KMS-11 (cell line): ENCODE results near the gene ITGBL1.

Experiments used
- H2AFZ ChIP-seq: fragments of 200-600 bp; sonication (generic); 2 replicates; pipeline ENCODE4 v1.6.1; 2016; ENCODE audit warnings: antibody characterized with exemption, mixed run types, low read depth
- H3K27ac ChIP-seq: fragments of 200-600 bp; sonication (generic); 2 replicates; pipeline ENCODE4 v1.6.1; 2016; ENCODE audit warnings: mild to moderate bottlenecking, mixed run types
- H3K27me3 ChIP-seq: fragments of 200-600 bp; sonication (generic); 2 replicates; pipeline ENCODE4 v1.6.1; 2017; ENCODE audit warnings: mild to moderate bottlenecking, low read depth, mixed run types, moderate library complexity; ENCODE audit not compliant: insufficient read depth
- H3K36me3 ChIP-seq: fragments of 200-600 bp; sonication (generic); 2 replicates; pipeline ENCODE4 v1.6.1; 2017; ENCODE audit warnings: mild to moderate bottlenecking, mixed run types; ENCODE audit not compliant: insufficient read depth
- H3K4me1 ChIP-seq: fragments of 200-600 bp; sonication (generic); 2 replicates; pipeline ENCODE4 v1.6.1; 2016; ENCODE audit warnings: mild to moderate bottlenecking, low read depth, mixed run types; ENCODE audit not compliant: poor library complexity, severe bottlenecking
- H3K4me2 ChIP-seq: fragments of 200-600 bp; sonication (generic); 2 replicates; pipeline ENCODE4 v1.7.0; 2016; ENCODE audit warnings: mild to moderate bottlenecking, mixed run types
- H3K4me3 ChIP-seq: fragments of 200-600 bp; sonication (generic); IDR thresholded peaks from 2 replicates; pipeline ENCODE4 v1.6.1; 2017; ENCODE audit warnings: low read depth, low read length, mixed read lengths; ENCODE audit not compliant: insufficient read depth
- H3K79me2 ChIP-seq: fragments of 200-600 bp; sonication (generic); 2 replicates; pipeline ENCODE4 v1.6.1; 2016; ENCODE audit warnings: low read depth, mixed run types; ENCODE audit not compliant: insufficient read depth
- H3K9ac ChIP-seq: fragments of 200-600 bp; sonication (generic); 2 replicates; pipeline ENCODE4 v1.6.1; 2016; ENCODE audit warnings: mild to moderate bottlenecking, mixed run types
- H4K20me1 ChIP-seq: fragments of 200-600 bp; sonication (generic); 2 replicates; pipeline ENCODE4 v1.6.1; 2016; ENCODE audit warnings: mild to moderate bottlenecking, mixed run types; ENCODE audit not compliant: insufficient read depth
- CTCF ChIP-seq: fragments of 200-600 bp; sonication (generic); conservative IDR thresholded peaks from 2 replicates; pipeline ENCODE4 v1.6.1; 2017; ENCODE audit warnings: low read depth, mild to moderate bottlenecking, antibody characterized with exemption, low read length, moderate library complexity, mixed read lengths

The ITGBL1 gene

GRCh38 chr13:101449790-101450748 is 2.4 kb upstream of the ITGBL1 start:
- no peak overlapping the region for H3K27ac ChIP-seq
- no peaks in the 10 kb centered on the region for H3K79me2 ChIP-seq
- no peak overlapping the region for H3K4me2 ChIP-seq
- no peaks in the 10 kb centered on the region for H3K36me3 ChIP-seq
- H4K20me1 ChIP-seq: no peaks in the 10 kb centered on the region
- H3K4me3 ChIP-seq: no peak overlapping the region
- H3K4me1 ChIP-seq: no peaks in the 10 kb centered on the region
- no peak overlapping the region for H3K9ac ChIP-seq
- H3K27me3 ChIP-seq: no peaks in the 10 kb centered on the region
- TF ChIP-seq CTCF: no peak
- no peak overlapping the region for H2AFZ ChIP-seq

- Histone ChIP-seq H4K20me1 (no peaks in the 10 kb centered on the region), H3K27me3 (no peaks in the 10 kb centered on the region), H2AFZ (no peak overlapping the region), H3K4me3 (no peak overlapping the region), H3K27ac (no peak overlapping the region), H3K4me2 (no peak overlapping the region), H3K79me2 (no peaks in the 10 kb centered on the region), H3K9ac (no peak overlapping the region), H3K4me1 (no peaks in the 10 kb centered on the region), H3K36me3 (no peaks in the 10 kb centered on the region)
- no peak for TF ChIP-seq CTCF
Observed at GRCh38 chr13:101450749-101451130, 1.7 kb upstream of the ITGBL1 start.

DNA sequence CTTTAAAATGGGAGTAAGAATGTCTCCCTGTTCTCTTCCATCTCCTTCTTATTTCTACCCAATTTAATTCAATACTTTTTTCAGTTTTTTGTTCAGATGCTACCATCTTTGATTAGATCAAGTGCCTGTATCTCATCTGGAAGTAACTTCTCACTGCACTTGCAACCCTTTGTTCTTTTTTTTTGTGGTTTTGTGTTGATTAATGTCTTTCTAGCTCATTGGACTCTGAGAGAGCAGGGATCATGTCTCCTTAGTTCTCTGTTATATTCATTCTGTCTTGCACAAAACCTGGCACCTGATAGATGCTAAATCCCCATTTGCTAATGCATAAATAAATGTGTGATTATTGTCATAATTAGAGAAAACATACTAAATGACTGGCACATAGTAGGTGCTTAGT is 834 bp upstream of the ITGBL1 start:
- H3K9ac ChIP-seq: no peak overlapping the region
- no peaks in the 10 kb centered on the region for H3K36me3 ChIP-seq
- no peak overlapping the region for H3K4me3 ChIP-seq
- no peak for TF ChIP-seq CTCF
- H3K79me2 ChIP-seq: no peaks in the 10 kb centered on the region
- no peak overlapping the region for H3K4me2 ChIP-seq
- H2AFZ ChIP-seq: no peak overlapping the region
- no peak overlapping the region for H3K27ac ChIP-seq
- no peaks in the 10 kb centered on the region for H3K4me1 ChIP-seq
- no peaks in the 10 kb centered on the region for H4K20me1 ChIP-seq
- H3K27me3 ChIP-seq: no peaks in the 10 kb centered on the region

- TF ChIP-seq CTCF: no peak
- Histone ChIP-seq H2AFZ (no peak overlapping the region), H3K9ac (no peak overlapping the region)
Observed at GRCh38 chr13:101453784-101454201, 1.3 kb downstream of the ITGBL1 start.

More at GRCh38 chr13:101453784-101454201, 1.3 kb downstream of the ITGBL1 start:
- Histone ChIP-seq H3K36me3 (no peaks in the 10 kb centered on the region), H3K4me2 (no peak overlapping the region), H3K4me1 (no peaks in the 10 kb centered on the region), H3K79me2 (no peaks in the 10 kb centered on the region), H3K27ac (no peak overlapping the region), H4K20me1 (no peaks in the 10 kb centered on the region), H3K4me3 (no peak overlapping the region), H3K27me3 (no peaks in the 10 kb centered on the region)
